H9 (cell line): ENCODE data around the gene CFAP54. TPM values are rescaled to one million over a fixed set of nuclear protein-coding genes. Genes with fewer than 3 reads are reported as not detected.

Experiments
- DNase-seq: peaks from one replicate; pipeline ENCODE4 v3.0.0-alpha.2; 2017
- H2AFZ ChIP-seq: one replicate; pipeline ENCODE4 v1.6.1; 2013; ENCODE audit warnings: mild to moderate bottlenecking, low read length, control low read depth, moderate library complexity
- H2AK5ac ChIP-seq: 2 replicates; pipeline ENCODE4 v1.6.1; 2013; ENCODE audit warnings: low read length, control low read depth, mixed read lengths; ENCODE audit not compliant: insufficient read length
- H2BK120ac ChIP-seq: one replicate; pipeline ENCODE4 v1.6.1; 2013; ENCODE audit warnings: low read depth, mild to moderate bottlenecking, low read length, control low read depth, inconsistent platforms; ENCODE audit not compliant: poor library complexity, severe bottlenecking
- H2BK12ac ChIP-seq: 2 replicates; pipeline ENCODE4 v1.6.1; 2013; ENCODE audit warnings: low read length, control low read depth, mixed read lengths, low read depth; ENCODE audit not compliant: insufficient read length
- H2BK15ac ChIP-seq: 2 replicates; pipeline ENCODE4 v1.6.1; 2013; ENCODE audit warnings: low read depth, low read length, control low read depth
- H2BK20ac ChIP-seq: one replicate; pipeline ENCODE4 v1.6.1; 2013; ENCODE audit warnings: low read depth, mild to moderate bottlenecking, low read length, control low read depth, inconsistent platforms; ENCODE audit not compliant: poor library complexity, severe bottlenecking
- H2BK5ac ChIP-seq: 2 replicates; pipeline ENCODE4 v1.6.1; 2013; ENCODE audit warnings: low read length, control low read depth, mixed read lengths; ENCODE audit not compliant: insufficient read length
- H3K14ac ChIP-seq: 2 replicates; pipeline ENCODE4 v1.6.1; 2013; ENCODE audit warnings: low read length, control low read depth; ENCODE audit not compliant: insufficient read depth
- H3K18ac ChIP-seq: 2 replicates; pipeline ENCODE4 v1.6.1; 2013; ENCODE audit warnings: low read depth, mild to moderate bottlenecking, mixed read lengths, low read length, control low read depth; ENCODE audit not compliant: insufficient read length
- H3K23ac ChIP-seq: 2 replicates; pipeline ENCODE4 v1.6.1; 2013; ENCODE audit warnings: low read length, control low read depth, mixed read lengths, low read depth; ENCODE audit not compliant: insufficient read length
- H3K23me2 ChIP-seq: 2 replicates; pipeline ENCODE4 v1.6.1; 2013; ENCODE audit warnings: low read depth, mild to moderate bottlenecking, mixed read lengths, low read length, control low read depth; ENCODE audit not compliant: insufficient read length, poor library complexity, severe bottlenecking
- H3K27ac ChIP-seq: 2 replicates; pipeline ENCODE4 v1.5.1; 2013; ENCODE audit warnings: low read length, control low read depth, mixed read lengths, low read depth; ENCODE audit not compliant: insufficient read length
- H3K27me3 ChIP-seq: 2 replicates; pipeline ENCODE4 v1.6.1; 2013; ENCODE audit warnings: low read length, control low read depth, inconsistent platforms; ENCODE audit not compliant: insufficient read depth
- H3K4ac ChIP-seq: 2 replicates; pipeline ENCODE4 v1.6.1; 2013; ENCODE audit warnings: low read depth, mild to moderate bottlenecking, control low read depth, inconsistent platforms, low read length, moderate library complexity
- H3K4me1 ChIP-seq: 2 replicates; pipeline ENCODE4 v1.6.1; 2013; ENCODE audit warnings: low read length, control low read depth, inconsistent platforms; ENCODE audit not compliant: insufficient read depth
- H3K4me2 ChIP-seq: 2 replicates; pipeline ENCODE4 v1.6.1; 2013; ENCODE audit warnings: low read length, control low read depth, mixed read lengths; ENCODE audit not compliant: insufficient read length, insufficient read depth
- H3K56ac ChIP-seq: 2 replicates; pipeline ENCODE4 v1.6.1; 2013; ENCODE audit warnings: low read depth, mild to moderate bottlenecking, mixed read lengths, low read length, control low read depth; ENCODE audit not compliant: insufficient read length
- H3K79me1 ChIP-seq: 2 replicates; pipeline ENCODE4 v1.6.1; 2013; ENCODE audit warnings: low read depth, mild to moderate bottlenecking, moderate library complexity, low read length, control low read depth, inconsistent platforms; ENCODE audit not compliant: insufficient read depth, poor library complexity, severe bottlenecking
- H3K79me2 ChIP-seq: 2 replicates; pipeline ENCODE4 v1.6.1; 2013; ENCODE audit warnings: low read length, control low read depth, inconsistent platforms; ENCODE audit not compliant: insufficient read depth
- H3K9ac ChIP-seq: 2 replicates; pipeline ENCODE4 v1.6.1; 2013; ENCODE audit warnings: low read length, control low read depth, mixed read lengths; ENCODE audit not compliant: insufficient read length; ENCODE audit errors: extremely low read depth
- H3K9me3 ChIP-seq: one replicate; pipeline ENCODE4 v1.6.1; 2013; ENCODE audit warnings: low read depth, low read length, inconsistent platforms; ENCODE audit not compliant: control insufficient read depth
- H3T11ph ChIP-seq: one replicate; pipeline ENCODE4 v1.6.1; 2013; ENCODE audit warnings: mild to moderate bottlenecking, low read length, control low read depth, inconsistent platforms
- H4K20me1 ChIP-seq: one replicate; pipeline ENCODE4 v1.6.1; 2013; ENCODE audit not compliant: control insufficient read depth, insufficient read length, insufficient read depth
- H4K5ac ChIP-seq: 2 replicates; pipeline ENCODE4 v1.6.1; 2013; ENCODE audit warnings: low read depth, mild to moderate bottlenecking, mixed read lengths, low read length, control low read depth; ENCODE audit not compliant: insufficient read length
- H4K8ac ChIP-seq: replicated peaks from 2 replicates; pipeline ENCODE4 v1.6.1; 2013; ENCODE audit warnings: low read length, control low read depth, mixed read lengths, low read depth; ENCODE audit not compliant: insufficient read length
- H4K91ac ChIP-seq: 2 replicates; pipeline ENCODE4 v1.6.1; 2013; ENCODE audit warnings: low read depth, mild to moderate bottlenecking, moderate library complexity, mixed read lengths, low read length, control low read depth; ENCODE audit not compliant: insufficient read length
- H3K27ac Mint-ChIP-seq, 3 experiments: 2 replicates in 2 of 3; 3 replicates in 1 of 3; pipeline ENCODE4 v1.8.0; 2020 to 2021; ENCODE audit warnings: mixed read lengths in 3 of 3, mild to moderate bottlenecking in 1 of 3, moderate library complexity in 1 of 3
- H3K27me3 Mint-ChIP-seq: 2 replicates; pipeline ENCODE4 v1.8.0; 2021; ENCODE audit warnings: low read depth, mild to moderate bottlenecking, moderate library complexity, mixed read lengths
- H3K36me3 Mint-ChIP-seq, 3 experiments: 2 replicates in 2 of 3; 3 replicates in 1 of 3; pipeline ENCODE4 v1.8.0; 2020 to 2021; ENCODE audit warnings: low read depth in 3 of 3, mixed read lengths in 3 of 3; ENCODE audit not compliant: insufficient read depth in 1 of 3
- H3K4me1 Mint-ChIP-seq, 2 experiments: 2 replicates each; pipeline ENCODE4 v1.8.0; 2020; ENCODE audit warnings: mixed read lengths in 2 of 2
- H3K4me3 Mint-ChIP-seq, 2 experiments: 2 replicates in 1 of 2; 3 replicates in 1 of 2; pipeline ENCODE4 v1.8.0; 2020 to 2021; ENCODE audit warnings: mild to moderate bottlenecking in 2 of 2, mixed read lengths in 2 of 2, moderate library complexity in 1 of 2
- H3K9me3 Mint-ChIP-seq, 2 experiments: 2 replicates in 1 of 2; 3 replicates in 1 of 2; pipeline ENCODE4 v1.8.0; 2020; ENCODE audit warnings: mild to moderate bottlenecking in 2 of 2, mixed read lengths in 2 of 2, moderate library complexity in 1 of 2
- CTCF ChIP-seq: fragments of 200-600 bp; sonication (generic); conservative IDR thresholded peaks from 3 replicates; pipeline ENCODE4 v1.8.0; 2021; ENCODE audit warnings: antibody characterized with exemption, mild to moderate bottlenecking
- WGBS: extraction: QIAGEN DNeasy Blood & Tissue Kit; methylation state at CpG from one replicate; pipeline ENCODE4 v1.1.7; 2013; ENCODE audit warnings: missing lambda C conversion rate, low lambda C conversion rate, mixed read lengths; ENCODE audit not compliant: insufficient read length; ENCODE audit errors: extremely low coverage; 5-methylcytosine and 5-hydroxymethylcytosine counted together
- total RNA-seq: library from RNA; stranded (reverse); gene quantifications from 2 replicates; pipeline ENCODE4 v1.2.1, GENCODE V29; 2021

The CFAP54 gene
- total RNA-seq, 1 experiment from 2014 or later = 0.24 TPM

DNA sequence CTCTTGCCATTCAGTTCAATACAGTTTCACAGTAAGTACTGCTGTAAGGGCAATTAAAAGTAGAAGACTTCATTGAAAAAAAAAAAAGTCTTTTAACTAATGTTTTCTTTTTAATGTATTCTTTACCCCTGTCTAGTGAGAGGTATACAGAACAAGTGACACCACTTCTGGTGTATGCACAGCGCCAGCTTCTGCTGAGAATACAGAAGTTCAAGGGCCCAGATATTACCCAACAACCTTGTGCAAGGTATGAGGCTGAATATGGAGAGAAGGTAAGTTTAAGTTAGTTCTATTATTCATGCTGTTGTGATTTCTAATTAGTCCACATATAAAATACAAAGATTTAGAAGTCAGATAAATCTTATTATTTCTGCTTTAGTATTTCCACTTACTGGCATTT, 168.7 kb downstream of the CFAP54 start:
- H4K20me1 ChIP-seq = no peaks in the 10 kb centered on the region
- H2BK12ac ChIP-seq = no peak overlapping the region
- H2BK120ac ChIP-seq = no peak overlapping the region
- H2BK20ac ChIP-seq = no peak overlapping the region
- Mint-ChIP-seq H3K4me3 (no peak overlapping the region), H3K9me3 (no peaks in the 10 kb centered on the region), H3K36me3 (no peaks in the 10 kb centered on the region), H3K27ac (no peak overlapping the region), H3K4me1 (no peaks in the 10 kb centered on the region), H3K27me3 (no peaks in the 10 kb centered on the region)
- no peaks in the 10 kb centered on the region for H3K79me1 ChIP-seq
- H4K8ac ChIP-seq = no peak overlapping the region
- no peaks in the 10 kb centered on the region for H3K4me1 ChIP-seq
- H3K23me2 ChIP-seq = no peaks in the 10 kb centered on the region
- H3K18ac ChIP-seq = no peak overlapping the region
- H3K4me2 ChIP-seq = no peak overlapping the region
- H3T11ph ChIP-seq = no peak overlapping the region
- no peak overlapping the region for H2BK5ac ChIP-seq
- no peak for DNase-seq
- no peak overlapping the region for H3K27ac ChIP-seq
- H2AK5ac ChIP-seq = no peak overlapping the region
- no peak overlapping the region for H2AFZ ChIP-seq
- no peak overlapping the region for H3K56ac ChIP-seq
- no peaks in the 10 kb centered on the region for H3K9me3 ChIP-seq
- H3K9ac ChIP-seq = no peak overlapping the region
- no peak for TF ChIP-seq CTCF
- WGBS = no CpG with 5 or more reads among the region's 1 CpG
- no peak overlapping the region for H3K23ac ChIP-seq
- H2BK15ac ChIP-seq = no peak overlapping the region
- no peak overlapping the region for H3K4ac ChIP-seq
- H4K91ac ChIP-seq = no peak overlapping the region
- H3K79me2 ChIP-seq = no peaks in the 10 kb centered on the region
- no peak overlapping the region for H4K5ac ChIP-seq
- no peak overlapping the region for H3K14ac ChIP-seq
- H3K27me3 ChIP-seq = no peaks in the 10 kb centered on the region
